GDM1 (cell line): ENCODE data around the gene COL5A2.

Source experiments
- DNase-seq: peaks from one replicate; lab custom pipeline; 2025; lab: John Stamatoyannopoulos, UW

COL5A2 gene

GRCh38 chr2:189097934-189098333, 81.6 kb downstream of the COL5A2 start:
- DNase-seq, result no peak

- DNase-seq, result no peak
Measured at GRCh38 chr2:189096769-189097447, 82.7 kb downstream of the COL5A2 start.

DNA sequence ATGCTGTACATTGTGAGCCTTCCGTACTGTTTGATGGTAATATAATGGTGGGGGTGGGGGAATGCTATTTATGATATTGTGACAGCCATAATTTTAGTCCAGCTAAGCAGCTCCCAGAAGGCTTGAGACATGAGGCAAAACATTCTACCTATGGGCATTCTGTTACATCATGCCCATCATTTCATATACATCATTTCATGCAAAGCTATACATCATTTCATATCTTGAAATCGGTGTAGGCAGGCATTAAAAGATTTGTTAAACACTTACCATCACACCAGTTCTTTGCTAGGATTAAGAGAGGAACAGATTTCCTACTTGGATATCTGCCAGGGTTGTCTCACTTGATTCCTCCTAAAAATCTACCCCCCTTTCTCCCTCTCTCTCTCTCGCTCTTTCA, 84.5 kb downstream of the COL5A2 start:
- no peak for DNase-seq

DNA sequence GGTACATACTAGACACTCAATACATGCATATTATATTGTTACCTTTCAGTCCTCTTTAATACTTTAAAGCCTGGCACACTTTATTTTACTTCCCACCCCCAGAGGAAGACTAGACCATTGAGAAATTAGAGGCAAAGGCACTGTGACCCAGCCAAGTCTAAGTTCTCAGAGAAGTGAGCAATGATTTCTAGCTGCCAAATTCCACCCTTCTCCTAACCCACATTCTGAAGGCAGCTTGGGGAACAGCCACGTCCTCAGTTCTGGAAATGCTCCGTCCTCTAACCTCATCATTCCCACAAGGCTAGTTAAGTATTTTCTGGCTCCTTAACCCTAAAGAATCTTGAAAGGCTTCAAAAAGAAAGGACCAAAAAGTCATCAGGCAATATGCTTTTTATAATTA, 86.6 kb downstream of the COL5A2 start:
- DNase-seq, result no peak

DNA sequence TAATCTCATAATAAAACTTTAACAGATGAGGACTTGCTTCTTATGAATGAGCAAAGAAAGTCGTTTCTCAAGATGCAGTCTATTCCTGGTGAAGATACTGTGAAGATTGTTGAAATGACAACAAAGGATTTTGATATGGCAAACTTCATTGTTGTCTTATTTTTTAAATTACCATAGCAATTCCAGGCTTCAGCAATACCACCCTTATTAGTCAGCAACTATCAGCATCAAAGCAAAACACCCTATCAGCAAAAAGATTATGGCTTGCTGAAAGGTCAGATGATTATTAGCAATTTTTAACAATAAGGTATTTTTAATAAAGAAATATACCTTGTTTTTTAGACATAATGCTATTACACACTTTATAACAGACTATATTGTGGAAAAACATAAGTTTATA, 88.3 kb downstream of the COL5A2 start:
- no peak for DNase-seq

- DNase-seq, result no peak
Measured at GRCh38 chr2:189088591-189089205, 90.9 kb downstream of the COL5A2 start.

- DNase-seq, result no peak
Measured at GRCh38 chr2:189086710-189087109, 92.9 kb downstream of the COL5A2 start.

GRCh38 chr2:189086250-189086649, 93.3 kb downstream of the COL5A2 start:
- DNase-seq, result no peak

DNA sequence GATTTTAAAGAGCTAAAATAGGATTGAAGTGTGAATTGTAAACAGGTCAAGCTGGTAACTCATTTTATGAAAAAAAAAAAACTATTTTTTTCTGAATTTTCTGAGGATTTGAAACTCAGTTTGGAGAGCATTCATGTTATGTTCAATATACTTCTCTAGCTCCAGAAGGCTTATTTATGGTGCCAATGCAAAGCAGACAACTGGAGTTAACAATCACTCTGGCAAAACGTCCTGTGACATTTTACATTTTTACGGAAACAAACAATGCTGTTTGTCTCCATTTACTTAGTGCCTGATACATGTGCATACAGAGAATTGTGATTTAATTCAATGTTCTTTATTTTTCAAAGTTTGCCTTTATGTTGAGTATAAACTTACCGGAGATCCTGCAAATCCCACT, 96.0 kb downstream of the COL5A2 start:
- no peak for DNase-seq

DNA sequence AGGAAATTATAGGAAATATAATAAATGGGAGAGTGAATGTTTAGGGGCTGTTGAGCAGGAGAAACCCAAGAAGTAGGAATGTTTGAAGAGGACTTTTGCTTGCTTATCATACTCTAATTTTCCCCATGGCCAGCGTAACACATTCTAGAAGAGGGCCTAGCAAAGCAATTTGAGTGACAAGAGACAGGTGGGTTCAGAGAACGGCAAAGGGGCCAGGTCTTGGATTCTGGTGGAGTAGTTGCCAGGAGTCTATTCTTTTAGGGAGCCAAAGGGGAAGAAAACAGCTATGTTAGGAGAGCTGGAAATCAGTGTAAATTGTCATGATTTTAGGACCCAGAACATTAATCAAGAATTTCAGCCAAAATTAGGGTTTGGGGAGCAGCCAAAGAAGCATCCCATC, 96.5 kb downstream of the COL5A2 start:
- no peak for DNase-seq

GRCh38 chr2:189082376-189082975, 97.1 kb downstream of the COL5A2 start:
- DNase-seq, result no peak

GRCh38 chr2:189076572-189076971, 103.0 kb downstream of the COL5A2 start:
- no peak for DNase-seq

GRCh38 chr2:189076120-189076519, 103.4 kb downstream of the COL5A2 start:
- DNase-seq, result no peak

GRCh38 chr2:189074506-189074905, 105.1 kb downstream of the COL5A2 start:
- DNase-seq, result no peak

- no peak for DNase-seq
Measured at GRCh38 chr2:189072036-189072435, 107.5 kb downstream of the COL5A2 start.

- no peak for DNase-seq
Measured at GRCh38 chr2:189069855-189070619, 109.5 kb downstream of the COL5A2 start.

- DNase-seq, result no peak
Measured at GRCh38 chr2:189066037-189066436, 113.5 kb downstream of the COL5A2 start.

GRCh38 chr2:189060096-189060642, 119.4 kb downstream of the COL5A2 start:
- no peak for DNase-seq

DNA sequence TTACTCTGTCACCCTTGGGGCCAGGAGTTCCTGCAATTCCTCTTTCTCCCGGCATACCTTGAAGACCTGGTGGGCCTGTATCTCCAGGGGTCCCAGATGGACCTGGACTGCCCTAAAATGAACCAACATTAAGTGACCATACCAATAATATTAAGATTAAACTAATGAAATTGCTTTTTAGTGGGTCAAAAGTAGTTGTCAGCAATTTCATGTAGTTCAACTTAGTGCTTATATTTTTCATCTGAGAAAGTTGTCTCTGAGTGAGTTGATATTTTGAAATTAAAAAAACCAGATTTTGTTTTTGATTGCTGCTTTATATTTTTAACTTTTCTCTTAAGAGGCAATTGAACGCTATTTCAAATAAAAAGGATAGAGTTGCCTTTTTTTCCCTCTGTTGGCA, 122.2 kb downstream of the COL5A2 start:
- DNase-seq, result no peak

DNA sequence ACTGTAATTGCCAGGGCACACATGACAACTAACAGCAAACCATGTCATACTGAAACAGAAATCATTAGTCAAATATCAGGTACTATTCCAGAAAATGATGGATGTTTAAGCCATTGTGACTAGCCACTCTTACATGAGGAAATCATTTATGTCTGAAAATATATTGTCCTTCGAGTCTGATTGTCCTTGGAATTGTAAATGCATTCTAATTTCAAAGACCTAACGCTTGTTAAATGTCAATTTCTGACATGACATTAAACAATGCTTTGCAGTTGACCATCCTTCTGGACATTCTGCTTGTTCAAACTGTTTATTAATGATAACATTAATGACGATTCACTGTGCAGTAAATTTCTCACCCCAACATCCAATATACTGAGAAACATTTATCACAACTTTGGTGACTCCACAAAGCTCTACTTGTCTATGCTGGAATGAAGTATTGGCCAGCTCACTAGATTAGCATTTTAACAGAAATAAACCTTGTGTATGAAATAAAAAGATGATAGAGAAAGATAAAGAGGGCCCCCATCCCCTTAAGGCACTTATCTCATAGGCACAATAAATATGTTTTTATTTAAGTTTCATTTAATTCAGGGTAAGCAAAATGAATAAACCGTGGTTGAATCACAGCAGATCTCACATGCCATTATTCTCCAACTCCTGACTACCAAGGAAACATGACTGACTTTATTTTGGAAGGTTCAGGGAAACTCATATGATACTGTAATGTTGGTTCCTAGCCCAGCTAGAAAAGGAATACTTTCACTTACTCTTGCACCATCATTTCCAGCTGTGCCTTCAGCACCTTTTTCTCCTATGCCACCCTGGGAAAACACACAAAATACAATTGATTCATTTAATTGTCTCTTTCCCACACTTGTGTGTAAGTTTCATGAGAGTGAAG, 123.1 kb downstream of the COL5A2 start:
- DNase-seq, result no peak

DNA sequence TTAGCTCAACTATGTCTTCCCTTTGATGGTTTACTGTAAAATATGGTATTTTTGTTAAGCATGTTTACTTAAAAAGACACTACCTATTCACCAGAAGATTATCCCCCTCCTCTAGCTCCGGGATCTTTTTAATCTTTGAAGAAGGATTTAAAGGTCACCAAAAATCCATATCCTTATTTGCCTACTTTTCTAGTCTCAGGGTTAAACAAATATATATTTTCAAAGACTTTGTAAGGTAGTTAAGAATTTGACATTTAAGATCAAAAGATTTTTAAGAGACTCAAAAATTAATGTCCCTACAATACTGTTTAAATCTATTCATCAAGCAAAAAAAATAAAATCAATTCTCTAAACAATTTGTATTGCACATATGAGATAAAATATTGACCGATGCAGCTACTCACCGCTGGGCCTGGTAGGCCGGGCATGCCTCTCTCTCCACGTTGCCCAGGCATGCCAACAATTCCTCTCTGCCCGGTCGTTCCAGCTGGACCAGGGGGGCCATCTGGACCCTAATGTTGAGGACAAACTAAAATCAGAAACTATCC, 129.3 kb downstream of the COL5A2 start:
- no peak for DNase-seq
